GM18499 (cell line): ENCODE data around the gene GAREM2.
"Not testable (repeated sequence)": the region's sequence is repeated elsewhere in the genome, so short reads cannot be mapped to it uniquely, and the experiment has no call there.

Experiments used
- ATAC-seq: cut with Tn5 transposase; IDR thresholded peaks from one replicate; pipeline ENCODE4 v1.9.1; 2021; ENCODE audit warnings: moderate number of reproducible peaks; ENCODE audit not compliant: insufficient read depth, unreplicated experiment

Gene GAREM2

GRCh38 chr2:26172871-26173775 is at the start of gene GAREM2:
TSS of gene GAREM2 (plus strand) at chr2:26173088. CDS start at chr2:26173221, 133 bp downstream.
- no peak for ATAC-seq

DNA sequence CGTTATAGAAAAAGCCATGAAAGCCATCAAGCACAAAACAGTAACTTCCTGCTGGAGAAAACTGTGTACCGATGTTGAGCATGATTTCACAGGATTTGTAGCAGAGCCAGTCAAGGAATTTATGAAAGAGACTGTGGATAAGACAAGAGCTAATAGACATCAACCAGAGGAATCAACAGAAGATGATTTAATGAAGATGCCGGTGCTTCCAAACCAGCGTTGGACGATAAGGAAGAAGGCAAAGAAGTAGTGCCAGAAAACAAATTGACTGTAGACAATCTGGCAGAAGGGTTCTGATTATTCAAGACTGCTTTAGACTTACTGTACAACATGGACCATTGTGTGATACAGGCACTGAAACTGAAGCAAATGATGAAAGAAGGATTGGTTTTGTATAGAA is 49.5 kb upstream of the GAREM2 start:
- ATAC-seq, result no peak

- ATAC-seq, result no peak
These were observed 46.8 kb upstream of the GAREM2 start for GRCh38 chr2:26126074-26126473.

GRCh38 chr2:26128176-26128575 is 44.7 kb upstream of the GAREM2 start:
- no peak for ATAC-seq

DNA sequence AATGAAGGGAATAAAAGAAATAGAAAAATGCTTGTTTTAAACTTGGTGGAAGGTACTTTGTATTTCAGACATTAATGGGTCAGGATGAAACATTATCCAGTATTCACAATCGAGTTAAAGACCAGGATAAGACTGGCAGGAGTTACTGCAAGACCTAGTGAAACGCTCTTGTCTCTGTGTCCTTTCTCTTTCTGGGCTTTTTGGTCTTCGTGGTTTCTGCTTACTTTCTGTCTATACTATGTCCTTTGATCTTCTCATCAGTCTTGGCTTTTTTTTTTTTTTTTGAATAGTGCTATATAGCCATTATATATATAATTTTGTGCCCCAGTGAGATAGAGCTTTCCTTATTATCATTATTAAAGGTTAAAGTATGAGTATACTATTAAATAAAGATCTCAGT is 42.1 kb upstream of the GAREM2 start:
- no peak for ATAC-seq

DNA sequence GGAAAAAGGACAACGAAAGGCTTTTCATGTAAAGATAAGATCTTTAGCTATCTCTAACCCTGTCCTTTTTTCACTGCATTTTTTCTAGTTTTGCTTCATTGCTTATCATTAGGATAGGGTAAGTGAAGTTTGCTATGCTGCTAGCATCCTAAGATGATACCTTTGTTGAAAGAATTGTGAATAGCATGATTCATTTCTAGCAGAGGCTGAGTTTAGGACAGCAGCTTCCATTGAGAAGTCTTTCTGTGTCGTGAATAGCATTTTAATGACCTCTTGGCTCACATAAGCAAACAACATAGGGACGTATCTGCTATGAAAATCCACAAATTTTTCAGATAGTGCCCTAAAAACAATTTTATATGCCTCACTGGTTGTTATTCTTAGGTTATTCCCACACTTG is 36.4 kb upstream of the GAREM2 start:
- ATAC-seq, result no peak

DNA sequence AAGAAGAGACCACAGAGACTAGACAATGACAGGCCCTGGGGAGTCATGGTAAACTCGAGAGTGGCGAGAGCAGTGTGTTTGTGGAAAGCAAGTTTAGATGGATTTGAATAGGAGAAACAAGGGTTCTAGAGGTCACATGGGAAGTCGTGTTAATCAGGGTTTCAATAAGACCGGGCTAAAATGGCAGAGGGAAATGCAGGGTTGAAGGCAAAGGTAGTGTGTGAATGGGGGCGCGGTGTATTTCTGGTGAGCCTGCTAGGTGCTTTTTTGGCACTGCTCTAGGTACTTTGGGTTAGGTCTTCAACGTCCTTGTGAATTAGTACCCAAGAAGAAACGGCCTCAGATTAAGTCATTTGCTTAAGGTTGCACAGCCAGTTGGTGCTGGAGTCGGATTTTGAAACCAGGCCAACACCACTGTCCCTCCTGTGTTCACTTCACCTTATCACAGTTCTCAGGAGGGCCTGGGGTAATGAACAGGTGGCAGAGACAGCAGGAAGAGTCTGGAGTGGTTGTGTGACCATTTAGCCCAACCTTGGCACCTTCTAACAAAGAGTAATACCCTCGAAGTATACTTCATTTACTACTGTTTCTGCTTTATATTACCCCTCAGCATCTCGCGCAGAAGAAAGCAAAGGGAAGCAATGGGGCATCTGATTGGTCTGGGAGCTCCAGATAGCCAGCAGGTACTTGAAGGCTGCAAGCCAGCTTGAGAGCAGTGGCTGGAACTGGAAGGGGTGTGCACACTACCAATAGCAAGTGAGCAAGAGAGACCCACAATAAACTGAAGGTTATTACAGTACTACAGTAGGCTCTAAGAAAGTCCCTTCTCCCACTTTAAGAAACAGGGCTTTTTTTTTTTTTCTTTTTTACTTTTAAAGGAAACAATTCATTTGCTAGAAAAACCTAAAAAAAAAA is 33.4 kb upstream of the GAREM2 start:
- no peak for ATAC-seq

GRCh38 chr2:26141145-26141769 is 31.6 kb upstream of the GAREM2 start:
- no peak for ATAC-seq

- no peak for ATAC-seq
These were observed 28.9 kb upstream of the GAREM2 start for GRCh38 chr2:26144031-26144430.

GRCh38 chr2:26144953-26145680 is 27.8 kb upstream of the GAREM2 start:
- ATAC-seq, result no peak

DNA sequence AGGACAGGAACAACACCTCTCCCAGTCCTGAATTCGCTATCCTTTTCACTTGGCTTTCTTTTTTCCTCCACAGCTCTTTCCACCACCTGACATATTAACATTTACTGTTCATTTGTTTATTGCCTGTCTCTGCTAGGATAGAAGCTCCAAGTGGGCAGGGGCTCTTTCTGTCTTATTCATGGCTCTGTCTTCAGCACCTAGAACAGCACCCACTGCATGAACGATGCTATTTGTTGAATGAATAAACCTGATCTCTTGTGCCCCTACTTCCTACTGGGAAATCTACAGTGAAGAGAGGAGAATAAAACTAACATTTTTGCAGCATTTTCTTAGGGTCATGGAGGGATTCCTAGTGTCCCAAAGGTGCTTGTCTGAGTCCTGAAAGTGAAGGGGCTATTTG is 24.4 kb upstream of the GAREM2 start:
- no peak for ATAC-seq

GRCh38 chr2:26150243-26150642 is 22.6 kb upstream of the GAREM2 start:
- ATAC-seq, result no peak

GRCh38 chr2:26157580-26157979 is 15.3 kb upstream of the GAREM2 start:
- ATAC-seq, result no peak

- ATAC-seq, result no peak
These were observed 11.0 kb upstream of the GAREM2 start for GRCh38 chr2:26161926-26162325.

GRCh38 chr2:26162963-26163362 is 9.9 kb upstream of the GAREM2 start:
- ATAC-seq, result no peak

DNA sequence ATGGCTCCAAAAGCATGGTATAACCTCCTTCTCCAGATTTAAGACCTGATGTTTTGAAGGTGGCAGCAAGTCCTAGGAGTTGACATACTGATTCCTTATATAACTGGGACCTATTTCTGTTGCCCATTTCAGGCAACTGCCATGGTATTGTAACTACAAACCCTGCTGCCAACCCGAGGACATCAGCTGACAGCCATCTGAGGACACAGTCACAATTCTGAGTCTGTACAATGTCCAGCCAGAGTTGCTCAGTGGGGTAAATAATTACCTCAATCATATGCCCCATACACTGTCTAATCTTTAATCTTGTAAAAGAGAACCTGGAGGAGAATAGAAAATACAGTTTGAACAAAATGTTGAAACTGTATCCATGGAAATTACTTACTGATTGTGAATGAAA is 8.7 kb upstream of the GAREM2 start:
- ATAC-seq, result no peak

GRCh38 chr2:26164641-26165211 is 8.2 kb upstream of the GAREM2 start:
- ATAC-seq, result no peak

DNA sequence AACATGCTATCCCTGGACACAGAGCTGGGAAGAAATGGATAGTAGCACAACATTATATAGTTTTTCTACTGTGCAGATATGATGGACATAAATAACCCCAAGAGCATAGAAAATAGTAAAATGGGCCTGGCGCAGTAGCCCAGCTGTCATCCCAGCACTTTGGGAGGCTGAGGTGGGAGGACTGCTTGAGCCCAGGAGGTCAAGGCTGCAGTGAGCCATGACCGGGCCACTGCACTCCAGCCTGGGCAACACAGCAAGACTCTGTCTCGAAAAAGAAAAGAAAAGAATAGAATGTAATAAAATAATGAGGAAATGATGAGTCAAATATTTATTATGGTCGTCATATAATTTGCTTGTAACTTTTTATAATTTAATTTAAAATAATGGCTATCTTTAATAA is 7.5 kb upstream of the GAREM2 start:
- no peak for ATAC-seq

DNA sequence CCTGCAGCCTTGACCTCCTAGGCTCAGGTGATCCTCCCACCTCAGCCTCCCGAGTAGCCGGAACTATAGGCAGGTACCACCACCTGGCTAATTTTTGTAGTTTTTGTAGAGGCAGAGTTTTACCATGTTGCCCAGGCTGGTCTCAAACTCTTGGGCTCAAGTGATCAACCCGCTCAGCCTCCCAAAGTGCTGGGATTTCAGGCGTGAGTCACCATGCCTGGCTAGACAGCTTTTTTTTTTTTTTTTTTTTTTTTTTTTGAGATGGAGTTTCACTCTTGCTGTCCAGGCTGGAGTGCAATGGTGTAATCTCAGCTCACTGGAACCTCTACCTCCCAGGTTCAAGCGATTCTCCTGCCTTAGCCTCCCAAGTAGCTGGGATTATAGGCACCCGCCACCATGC is 6.3 kb upstream of the GAREM2 start:
- not testable (repeated sequence) for ATAC-seq

DNA sequence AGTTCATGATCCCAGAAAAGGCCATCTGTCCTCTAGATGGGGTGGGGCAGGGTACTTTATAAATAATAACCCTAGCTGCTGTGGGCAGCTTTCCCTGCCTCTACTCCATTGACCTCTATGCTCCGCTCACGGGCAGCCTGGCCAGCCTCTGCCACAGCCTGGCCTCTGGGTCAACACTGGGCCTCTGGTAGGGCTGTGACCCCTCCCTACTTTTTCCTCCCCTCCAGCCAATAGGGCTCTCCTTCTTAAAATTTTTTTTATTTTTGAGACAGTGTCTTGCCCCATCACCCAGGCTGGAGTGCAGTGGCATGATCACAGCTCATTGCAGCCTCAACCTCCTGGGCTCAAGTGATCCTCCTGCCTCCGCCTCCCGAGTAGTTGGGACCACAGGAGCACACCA is 4.1 kb upstream of the GAREM2 start:
- ATAC-seq, result no peak
